Measurements from ENCODE around the gene PDGFA.

DNA sequence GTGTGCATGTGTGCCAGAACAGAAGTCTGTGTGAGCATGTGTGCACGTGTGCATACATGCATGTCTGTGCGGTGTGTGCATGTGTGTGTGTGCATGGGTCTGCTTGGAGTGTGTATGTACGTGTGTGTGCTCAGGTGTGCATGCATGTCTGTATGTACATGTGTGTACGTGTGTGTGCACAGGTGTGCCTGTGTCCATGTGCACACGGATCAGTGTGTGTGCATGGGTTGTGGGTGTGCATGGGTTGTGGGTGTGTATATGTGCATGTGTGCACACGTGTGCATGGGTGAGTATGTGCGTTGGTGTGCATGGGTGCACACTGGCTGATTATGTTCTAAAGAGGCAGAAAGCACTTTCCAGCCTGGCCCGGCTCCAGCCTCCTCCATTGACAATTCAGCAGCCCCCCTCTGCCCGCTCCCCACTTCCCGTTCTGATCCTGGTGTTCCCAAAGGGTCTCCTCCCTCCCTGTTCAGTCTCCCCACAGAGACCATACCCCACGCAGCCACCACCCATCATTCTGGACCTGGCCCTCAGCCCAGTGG lies 44.1 kb upstream of the PDGFA start:
- TF ChIP-seq, protein P1, sequence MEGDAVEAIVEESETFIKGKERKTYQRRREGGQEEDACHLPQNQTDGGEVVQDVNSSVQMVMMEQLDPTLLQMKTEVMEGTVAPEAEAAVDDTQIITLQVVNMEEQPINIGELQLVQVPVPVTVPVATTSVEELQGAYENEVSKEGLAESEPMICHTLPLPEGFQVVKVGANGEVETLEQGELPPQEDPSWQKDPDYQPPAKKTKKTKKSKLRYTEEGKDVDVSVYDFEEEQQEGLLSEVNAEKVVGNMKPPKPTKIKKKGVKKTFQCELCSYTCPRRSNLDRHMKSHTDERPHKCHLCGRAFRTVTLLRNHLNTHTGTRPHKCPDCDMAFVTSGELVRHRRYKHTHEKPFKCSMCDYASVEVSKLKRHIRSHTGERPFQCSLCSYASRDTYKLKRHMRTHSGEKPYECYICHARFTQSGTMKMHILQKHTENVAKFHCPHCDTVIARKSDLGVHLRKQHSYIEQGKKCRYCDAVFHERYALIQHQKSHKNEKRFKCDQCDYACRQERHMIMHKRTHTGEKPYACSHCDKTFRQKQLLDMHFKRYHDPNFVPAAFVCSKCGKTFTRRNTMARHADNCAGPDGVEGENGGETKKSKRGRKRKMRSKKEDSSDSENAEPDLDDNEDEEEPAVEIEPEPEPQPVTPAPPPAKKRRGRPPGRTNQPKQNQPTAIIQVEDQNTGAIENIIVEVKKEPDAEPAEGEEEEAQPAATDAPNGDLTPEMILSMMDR (IDR thresholded peaks at IDR 0.05), result no peak
- TF ChIP-seq POLR2AphosphoS5 (IDR thresholded peaks at IDR 0.05) (no peak), EP300 (IDR thresholded peaks at IDR 0.05; ENCODE audit: low read depth) (no peak), POLR2A (IDR thresholded peaks at IDR 0.05) (no peak)
